ENCODE measurements around the gene PEX5.
"Not testable (repeated sequence)": the region's sequence is repeated elsewhere in the genome, so short reads cannot be mapped to it uniquely, and the experiment has no call there.

Gene PEX5

GRCh38 chr12:7161327-7161726 is 28.2 kb upstream of the PEX5 start:
- no peak for DNase-seq

DNA sequence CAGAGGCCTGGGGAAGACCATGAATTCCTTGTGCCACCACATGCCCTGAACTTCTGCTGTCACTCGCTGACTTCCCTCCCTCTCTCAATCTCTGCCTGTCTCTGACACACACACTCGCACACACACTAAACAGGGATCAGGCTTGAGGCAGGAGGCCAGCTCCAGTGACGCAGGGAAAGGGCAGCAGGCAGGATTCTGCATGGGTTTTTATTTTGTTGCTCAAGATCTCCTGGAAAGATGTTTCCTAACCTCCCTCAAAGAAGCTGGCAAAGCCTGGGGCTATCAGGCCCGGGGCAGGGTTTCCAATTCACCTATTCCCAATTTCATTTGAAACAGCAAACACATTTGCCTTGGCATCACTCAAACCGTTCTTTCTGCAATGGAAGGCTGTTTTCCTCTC is 27.7 kb upstream of the PEX5 start:
- DNase-seq, result no peak

- peak; percentile 41 for DNase-seq
These were observed 26.8 kb upstream of the PEX5 start for GRCh38 chr12:7162691-7163114.

GRCh38 chr12:7169951-7170350 is 19.5 kb upstream of the PEX5 start:
- DNase-seq, result no peak

- DNase-seq, result no peak
These were observed 17.6 kb upstream of the PEX5 start for GRCh38 chr12:7171854-7172253.

- no peak for DNase-seq
These were observed 14.0 kb upstream of the PEX5 start for GRCh38 chr12:7175493-7175892.

GRCh38 chr12:7176595-7176994 is 12.9 kb upstream of the PEX5 start:
- no peak for DNase-seq

GRCh38 chr12:7178481-7178880 is 11.0 kb upstream of the PEX5 start:
- no peak for DNase-seq

- DNase-seq, result no peak
These were observed 8.8 kb upstream of the PEX5 start for GRCh38 chr12:7180685-7181084.

DNA sequence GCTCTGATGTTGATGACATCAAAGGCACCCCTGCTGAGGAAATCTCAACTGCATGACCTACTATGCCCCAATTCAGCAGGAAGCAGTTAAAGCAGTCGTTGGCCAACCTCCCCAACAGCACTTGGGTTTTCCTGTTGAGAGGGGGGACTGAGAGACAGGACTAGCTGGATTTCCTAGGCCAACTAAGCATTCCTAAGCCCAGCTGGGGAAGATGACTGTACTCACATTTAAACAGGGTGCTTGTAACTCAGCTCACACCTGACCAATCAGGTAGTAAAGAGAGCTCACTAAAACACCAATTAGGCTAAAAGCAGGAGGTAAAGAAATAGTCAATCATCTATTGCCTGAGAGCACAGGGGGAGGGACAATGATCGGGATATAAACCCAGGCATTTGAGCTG is 3.4 kb upstream of the PEX5 start:
- not testable (repeated sequence) for DNase-seq

DNA sequence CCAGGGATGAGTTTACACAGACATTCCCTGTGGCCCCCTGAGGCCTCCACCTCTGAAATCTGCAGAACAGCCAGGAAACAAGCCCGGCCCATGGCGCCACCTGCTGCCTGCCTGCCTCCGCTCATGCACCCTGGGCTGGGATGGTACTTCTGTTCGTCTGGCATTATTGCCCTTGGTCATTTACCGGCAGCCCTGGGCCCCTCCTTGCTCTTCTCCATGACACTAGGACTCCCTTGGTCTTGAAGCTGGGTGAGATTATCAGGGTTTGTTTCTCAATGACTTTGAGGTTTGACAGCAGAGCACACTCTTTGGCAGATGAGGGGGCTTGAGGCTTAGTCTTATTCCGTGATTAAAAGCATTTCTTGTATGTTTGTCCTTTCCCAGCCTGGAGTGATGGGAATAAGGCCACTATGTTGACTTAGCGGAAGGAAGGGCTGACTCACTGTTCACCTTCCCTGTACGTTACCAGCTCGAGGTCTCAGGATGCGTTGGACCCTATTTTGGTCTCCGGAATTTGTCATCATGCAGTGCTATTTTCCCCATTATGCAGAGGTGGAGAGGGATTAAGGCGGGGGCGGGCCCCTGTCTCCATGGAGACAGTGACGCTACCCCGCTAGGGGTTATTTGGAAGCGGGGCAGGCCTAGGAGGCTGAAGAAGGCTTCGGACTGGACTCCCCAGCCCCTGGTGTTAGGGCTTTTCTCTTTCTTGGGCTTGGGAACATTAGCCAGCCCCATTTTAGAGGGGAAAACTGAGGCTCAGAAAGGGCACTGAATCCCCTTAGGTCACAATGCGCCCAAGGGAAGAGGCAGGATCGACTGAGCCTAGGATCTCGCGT is 706 bp upstream of the PEX5 start:
- peak; percentile 77 for DNase-seq

GRCh38 chr12:7190268-7191055 is 976 bp downstream of the PEX5 start:
- no peak for DNase-seq

DNA sequence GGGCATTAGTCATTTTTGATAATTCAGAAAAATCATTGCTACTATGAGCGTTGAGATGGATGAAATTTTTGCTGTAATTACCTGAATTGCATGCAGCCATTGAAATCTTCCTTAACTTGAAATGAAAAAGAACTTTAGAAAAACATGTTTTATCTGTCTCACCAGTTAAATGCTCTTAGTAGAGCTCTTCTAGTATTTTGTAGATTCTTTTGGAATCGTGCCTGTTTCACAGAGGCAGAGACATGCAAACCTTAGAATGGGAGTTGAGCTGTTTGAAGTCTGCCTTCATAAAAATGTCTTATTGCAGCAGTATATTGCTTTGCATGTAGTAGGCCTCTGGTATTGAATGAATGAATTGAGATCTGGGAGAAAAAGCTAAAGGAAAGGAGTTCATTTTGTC is 4.2 kb downstream of the PEX5 start:
- no peak for DNase-seq

GRCh38 chr12:7197841-7198240 is 8.4 kb downstream of the PEX5 start:
- DNase-seq, result no peak

DNA sequence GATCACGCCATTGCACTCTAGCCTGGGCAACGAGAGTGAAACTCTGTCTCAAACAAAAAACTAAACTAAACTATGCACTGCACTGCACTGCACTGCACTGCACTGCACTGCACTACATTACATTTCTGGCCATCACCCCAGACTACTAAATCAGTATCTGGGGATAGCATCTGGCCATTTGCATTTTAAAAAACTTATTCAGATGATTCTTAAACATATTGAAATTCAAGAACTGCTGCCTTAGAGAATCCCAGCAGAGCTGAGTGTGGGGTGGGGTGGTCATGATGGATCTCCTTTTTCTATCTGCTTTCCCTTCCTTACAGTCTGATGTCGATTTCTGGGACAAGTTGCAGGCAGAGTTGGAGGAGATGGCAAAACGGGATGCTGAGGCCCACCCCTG is 13.6 kb downstream of the PEX5 start:
- DNase-seq, result no peak

GRCh38 chr12:7205091-7205490 is 15.6 kb downstream of the PEX5 start:
- DNase-seq, result no peak

DNA sequence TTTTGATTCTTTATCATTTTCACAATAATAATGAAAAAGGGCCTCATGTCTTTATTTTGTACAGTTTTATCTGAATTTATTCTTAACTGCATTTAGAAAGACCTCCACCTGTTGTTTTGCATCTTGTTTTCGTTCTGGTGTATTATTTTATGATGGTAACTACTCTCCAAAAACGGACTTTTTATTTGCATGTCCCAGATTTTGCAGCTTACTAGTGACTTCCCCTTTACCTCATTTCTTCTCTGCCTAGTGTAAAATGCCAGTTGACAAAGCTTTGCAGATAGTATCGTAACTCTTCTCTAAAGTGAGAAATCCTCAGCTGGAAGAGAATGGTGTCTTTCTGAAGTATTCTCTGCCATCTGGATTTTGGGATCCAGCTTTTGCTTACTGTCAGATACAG is 17.2 kb downstream of the PEX5 start:
- DNase-seq, result no peak

- no peak for DNase-seq
These were observed 18.6 kb downstream of the PEX5 start for GRCh38 chr12:7207866-7208625.

DNA sequence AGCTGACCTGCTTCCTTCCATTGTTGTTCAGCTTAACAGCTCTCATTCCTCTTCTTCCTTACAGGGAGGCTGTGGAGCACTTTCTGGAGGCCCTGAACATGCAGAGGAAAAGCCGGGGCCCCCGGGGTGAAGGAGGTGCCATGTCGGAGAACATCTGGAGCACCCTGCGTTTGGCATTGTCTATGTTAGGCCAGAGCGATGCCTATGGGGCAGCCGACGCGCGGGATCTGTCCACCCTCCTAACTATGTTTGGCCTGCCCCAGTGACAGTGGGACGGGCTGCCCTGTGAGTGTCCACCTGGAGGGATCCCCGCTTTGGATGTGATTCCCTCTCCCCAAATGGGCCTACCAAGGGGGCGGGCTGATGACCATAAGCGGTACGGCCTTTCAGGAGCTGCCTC is 20.5 kb downstream of the PEX5 start:
- DNase-seq, result no peak

DNA sequence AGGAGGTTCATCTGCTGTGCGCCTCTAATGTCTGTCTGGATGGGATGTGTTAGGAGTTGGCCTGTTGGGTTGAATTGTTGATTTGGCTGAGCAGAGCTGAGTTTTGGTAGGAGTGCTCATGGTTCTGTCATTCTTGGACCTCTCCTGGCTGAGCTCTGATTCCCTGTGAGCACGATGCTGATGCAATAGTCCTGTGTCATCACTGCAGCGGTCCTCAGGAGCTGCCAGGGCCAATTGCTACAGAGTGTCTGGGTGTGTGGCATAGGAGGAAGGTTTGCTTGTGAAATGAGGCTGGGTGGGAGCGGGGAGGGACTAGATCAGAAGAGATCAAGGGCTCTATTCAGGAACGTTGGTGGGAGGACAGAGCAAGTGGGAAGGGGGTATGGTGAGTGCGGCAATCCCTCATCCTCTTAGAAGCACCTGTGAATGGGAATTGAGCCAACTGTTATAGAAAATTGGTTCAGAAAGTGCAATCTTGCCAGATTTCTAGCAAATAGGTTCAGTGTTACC is 21.2 kb downstream of the PEX5 start:
- no peak for DNase-seq

- no peak for DNase-seq
These were observed 23.2 kb downstream of the PEX5 start for GRCh38 chr12:7212678-7213077.

DNA sequence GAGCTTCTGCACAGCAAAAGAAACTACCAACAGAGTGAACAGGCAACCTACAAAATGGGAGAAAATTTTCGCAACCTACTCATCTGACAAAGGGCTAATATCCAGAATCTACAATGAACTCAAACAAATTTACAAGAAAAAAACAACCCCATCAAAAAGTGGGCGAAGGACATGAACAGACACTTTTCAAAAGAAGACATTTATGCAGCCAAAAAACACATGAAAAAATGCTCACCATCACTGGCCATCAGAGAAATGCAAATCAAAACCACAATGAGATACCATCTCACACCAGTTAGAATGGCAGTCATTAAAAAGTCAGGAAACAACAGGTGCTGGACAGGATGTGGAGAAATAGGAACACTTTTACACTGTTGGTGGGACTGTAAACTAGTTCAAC is 24.3 kb downstream of the PEX5 start:
- not testable (repeated sequence) for DNase-seq

GRCh38 chr12:7217475-7218069 is 28.1 kb downstream of the PEX5 start:
- no peak for DNase-seq

Measured in CD4-positive, alpha-beta T cell treated with Interleukin-17A for 4 hours (primary cell).